ENCODE data around the gene PHB1.

Gene PHB1

DNA sequence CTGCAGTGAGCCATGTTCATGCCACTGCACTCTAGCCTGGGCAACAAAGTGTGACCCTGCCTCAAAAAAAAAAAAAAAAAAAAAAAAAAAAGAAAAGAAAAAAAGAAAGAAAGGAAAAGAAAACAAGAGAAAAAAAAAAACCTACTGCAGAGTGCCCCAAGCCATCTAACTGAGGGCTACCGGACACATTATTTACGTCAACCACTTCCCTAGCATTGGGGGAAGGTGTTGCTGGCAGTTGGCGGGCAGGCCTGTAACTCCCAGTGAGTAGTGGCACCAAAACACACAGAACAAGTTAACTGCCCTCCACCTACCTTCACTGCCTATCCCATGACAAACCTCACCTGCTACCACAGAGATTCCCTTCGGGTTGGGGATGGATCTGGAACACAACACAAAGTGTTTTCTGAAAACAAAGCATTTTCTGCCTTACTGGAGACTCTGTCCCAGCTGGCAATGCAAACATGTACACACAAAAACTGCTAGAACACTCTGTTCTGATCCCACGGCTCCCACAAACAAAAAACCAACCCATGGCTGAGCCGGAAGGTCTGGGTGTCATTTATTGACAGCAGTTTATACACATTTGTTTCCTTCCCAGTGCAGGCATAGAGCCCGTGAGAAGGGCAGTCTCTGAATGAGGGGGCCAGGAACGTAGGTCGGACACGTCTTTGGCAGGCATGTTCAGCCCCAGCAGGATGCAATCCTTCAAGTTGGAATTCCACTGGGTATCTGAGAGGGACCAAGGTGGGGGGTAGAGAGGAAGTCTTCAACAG lies 11.0 kb downstream of the PHB1 start:
- H3K27ac ChIP-seq: no peak overlapping the region
- TF ChIP-seq, protein P1, sequence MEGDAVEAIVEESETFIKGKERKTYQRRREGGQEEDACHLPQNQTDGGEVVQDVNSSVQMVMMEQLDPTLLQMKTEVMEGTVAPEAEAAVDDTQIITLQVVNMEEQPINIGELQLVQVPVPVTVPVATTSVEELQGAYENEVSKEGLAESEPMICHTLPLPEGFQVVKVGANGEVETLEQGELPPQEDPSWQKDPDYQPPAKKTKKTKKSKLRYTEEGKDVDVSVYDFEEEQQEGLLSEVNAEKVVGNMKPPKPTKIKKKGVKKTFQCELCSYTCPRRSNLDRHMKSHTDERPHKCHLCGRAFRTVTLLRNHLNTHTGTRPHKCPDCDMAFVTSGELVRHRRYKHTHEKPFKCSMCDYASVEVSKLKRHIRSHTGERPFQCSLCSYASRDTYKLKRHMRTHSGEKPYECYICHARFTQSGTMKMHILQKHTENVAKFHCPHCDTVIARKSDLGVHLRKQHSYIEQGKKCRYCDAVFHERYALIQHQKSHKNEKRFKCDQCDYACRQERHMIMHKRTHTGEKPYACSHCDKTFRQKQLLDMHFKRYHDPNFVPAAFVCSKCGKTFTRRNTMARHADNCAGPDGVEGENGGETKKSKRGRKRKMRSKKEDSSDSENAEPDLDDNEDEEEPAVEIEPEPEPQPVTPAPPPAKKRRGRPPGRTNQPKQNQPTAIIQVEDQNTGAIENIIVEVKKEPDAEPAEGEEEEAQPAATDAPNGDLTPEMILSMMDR (conservative IDR thresholded peaks at IDR 0.05): no peak
- TF ChIP-seq ZFX (IDR thresholded peaks at IDR 0.05): no peak

- no peak for TF ChIP-seq ZFX (IDR thresholded peaks at IDR 0.05)
- TF ChIP-seq, protein P1 (conservative IDR thresholded peaks at IDR 0.05): no peak
- no peak overlapping the region for H3K27ac ChIP-seq
Measured at GRCh38 chr17:49402706-49403105, 12.0 kb downstream of the PHB1 start.

GRCh38 chr17:49401971-49402611 lies 12.6 kb downstream of the PHB1 start:
- no peak overlapping the region for H3K27ac ChIP-seq
- TF ChIP-seq ZFX (IDR thresholded peaks at IDR 0.05): no peak
- TF ChIP-seq, protein P1 (conservative IDR thresholded peaks at IDR 0.05): no peak

DNA sequence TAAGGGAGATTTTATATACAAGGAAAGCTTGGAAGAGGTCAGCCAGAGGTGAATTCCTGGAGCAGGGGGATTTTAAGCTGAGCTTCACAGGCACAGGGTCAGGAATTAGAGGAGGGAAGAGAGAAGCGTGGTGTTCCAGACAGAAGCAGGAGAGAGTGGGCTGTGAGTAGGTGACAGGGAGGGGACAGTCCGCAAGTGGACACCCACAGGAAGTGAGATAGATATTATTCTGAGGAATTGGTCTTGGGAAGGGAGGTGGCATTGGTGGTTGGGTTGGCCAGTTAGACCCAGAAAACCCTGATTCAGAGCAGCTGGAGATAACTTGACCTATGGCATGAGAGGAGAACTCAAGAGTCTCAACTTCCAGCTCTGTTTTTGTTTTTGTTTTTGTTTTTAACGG lies 14.7 kb downstream of the PHB1 start:
- TF ChIP-seq, protein P1 (conservative IDR thresholded peaks at IDR 0.05): no peak
- no peak for TF ChIP-seq ZFX (IDR thresholded peaks at IDR 0.05)
- no peak overlapping the region for H3K27ac ChIP-seq

GRCh38 chr17:49397586-49397985 lies 17.1 kb downstream of the PHB1 start:
- no peak overlapping the region for H3K27ac ChIP-seq
- TF ChIP-seq, protein P1 (conservative IDR thresholded peaks at IDR 0.05): no peak
- TF ChIP-seq ZFX (IDR thresholded peaks at IDR 0.05): no peak

DNA sequence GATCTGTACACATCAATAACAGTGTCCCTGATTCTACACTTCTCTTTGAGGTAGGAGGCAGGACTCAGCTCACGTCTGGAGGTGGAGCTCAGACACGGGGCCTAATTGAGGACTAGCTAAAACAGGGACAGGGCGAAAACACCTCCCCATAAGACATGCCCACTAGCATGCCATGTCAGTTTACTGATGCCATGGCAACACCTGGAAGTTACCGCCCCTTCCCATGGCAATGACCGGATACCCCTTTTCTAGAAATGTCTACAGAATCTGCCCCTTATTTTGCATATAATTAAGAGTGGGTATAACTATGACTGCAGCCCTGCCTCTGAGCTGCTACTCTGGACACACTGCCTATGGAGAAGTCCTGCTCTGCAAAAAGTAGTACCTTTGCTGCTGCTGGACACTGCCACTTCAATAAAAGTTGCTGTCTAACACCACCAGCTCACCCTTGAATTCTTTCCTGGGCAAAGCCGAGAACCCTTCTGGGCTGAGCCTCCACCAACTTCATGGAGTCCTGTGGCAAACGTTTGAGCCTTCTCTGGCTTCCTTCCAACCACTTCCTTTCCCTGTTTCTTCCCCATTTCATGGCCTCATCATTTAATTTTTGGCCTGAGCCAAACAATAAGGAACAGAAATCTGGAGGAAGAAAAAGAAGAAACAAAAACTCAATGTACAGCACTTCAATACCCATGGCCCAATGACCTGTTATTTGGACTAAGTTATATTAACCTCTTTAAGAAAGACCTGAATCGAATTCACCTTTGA lies 21.0 kb downstream of the PHB1 start:
- no peak overlapping the region for H3K27ac ChIP-seq
- TF ChIP-seq, protein P1 (conservative IDR thresholded peaks at IDR 0.05): no peak
- no peak for TF ChIP-seq ZFX (IDR thresholded peaks at IDR 0.05)

Data from C4-2B (cell line).